SK-N-SH (cell line): ENCODE measurements around the gene CLMP. TPM values are rescaled to one million over a fixed set of nuclear protein-coding genes. Genes with fewer than 3 reads are reported as not detected.

ENCODE experiments used
- CTCF ChIA-PET: fragments of 300-600, 350-600 bp; formaldehyde crosslinking; extraction: SDS; loops from one replicate; lab custom pipeline; 2021; lab: Yijun Ruan, JAX
- POLR2A ChIA-PET: fragments of 350-600 bp; sonication (Branson Sonifier 250); formaldehyde crosslinking; extraction: SDS; loops from one replicate; lab custom pipeline; 2020; ENCODE audit warnings: antibody characterized with exemption, inconsistent platforms; lab: Yijun Ruan, JAX
- DNase-seq: peaks from one replicate; pipeline ENCODE4 v3.0.0; 2012
- H2AFZ ChIP-seq: fragments of 200-600 bp; sonication (generic); 2 replicates; pipeline ENCODE4 v1.8.1; 2016; ENCODE audit warnings: antibody characterized with exemption, mild to moderate bottlenecking, low read depth
- H3F3A ChIP-seq: fragments of 200-600 bp; sonication (generic); replicated peaks from 2 replicates; pipeline ENCODE3; 2016; ENCODE audit warnings: antibody characterized with exemption, mild to moderate bottlenecking; ENCODE audit not compliant: insufficient read depth
- H3K27ac ChIP-seq, 2 experiments: fragments of 200-500 bp in 1 of 2; fragments of 200-600 bp in 1 of 2; sonication (Bioruptor generic) in 1 of 2; sonication (generic), shearing (Covaris generic) in 1 of 2; 2 replicates each; pipeline versions ENCODE4 v1.5.1 to v1.6.1; 2014 to 2016; ENCODE audit warnings: low read depth in 2 of 2, inconsistent platforms in 1 of 2, low read length in 1 of 2, mild to moderate bottlenecking in 1 of 2, mixed read lengths in 1 of 2
- H3K27me3 ChIP-seq: fragments of 200-600 bp; sonication (generic), shearing (Covaris generic); 2 replicates; pipeline ENCODE4 v1.6.1; 2016; ENCODE audit warnings: mixed run types; ENCODE audit not compliant: insufficient read depth
- H3K36me3 ChIP-seq, 2 experiments: fragments of 200-500 bp in 1 of 2; fragments of 200-600 bp in 1 of 2; sonication (Bioruptor generic) in 1 of 2; sonication (generic) in 1 of 2; replicated peaks in 1 of 2; 2 replicates each; pipeline versions ENCODE3 to v1.5.1; 2014 to 2016; ENCODE audit warnings: low read length in 1 of 2, mild to moderate bottlenecking in 1 of 2; ENCODE audit not compliant: insufficient read depth in 2 of 2, control insufficient read depth in 1 of 2
- H3K4me1 ChIP-seq, 2 experiments: fragments of 200-500 bp in 1 of 2; fragments of 200-600 bp in 1 of 2; sonication (Bioruptor generic) in 1 of 2; sonication (generic), shearing (Covaris generic) in 1 of 2; 2 replicates each; pipeline versions ENCODE4 v1.5.1 to v1.6.1; 2014 to 2016; ENCODE audit warnings: low read depth in 1 of 2, low read length in 1 of 2, mixed run types in 1 of 2; ENCODE audit not compliant: insufficient read depth in 2 of 2, control insufficient read depth in 1 of 2
- H3K4me2 ChIP-seq: fragments of 200-600 bp; sonication (generic), shearing (Covaris generic); 2 replicates; pipeline ENCODE4 v1.6.1; 2017; ENCODE audit warnings: mixed run types
- H3K4me3 ChIP-seq, 2 experiments: fragments of 200-500 bp in 1 of 2; fragments of 200-600 bp in 1 of 2; sonication (Bioruptor generic) in 1 of 2; sonication (generic), shearing (Covaris generic) in 1 of 2; 2 replicates each; pipeline versions ENCODE4 v1.5.1 to v1.8.1; 2014 to 2016; ENCODE audit warnings: low read depth in 2 of 2, inconsistent platforms in 1 of 2, low read length in 1 of 2, mild to moderate bottlenecking in 1 of 2, mixed read lengths in 1 of 2, moderate library complexity in 1 of 2
- H3K79me2 ChIP-seq: fragments of 200-600 bp; sonication (generic); 2 replicates; pipeline ENCODE4 v1.8.1; 2017; ENCODE audit warnings: mild to moderate bottlenecking; ENCODE audit not compliant: insufficient read depth
- H3K9ac ChIP-seq: fragments of 200-600 bp; sonication (generic); 2 replicates; pipeline ENCODE4 v1.6.1; 2017; ENCODE audit warnings: mixed run types
- H3K9me2 ChIP-seq: fragments of 200-600 bp; sonication (generic); 2 replicates; pipeline ENCODE4 v1.6.1; 2017; ENCODE audit warnings: mixed run types
- H3K9me3 ChIP-seq: fragments of 200-600 bp; sonication (generic); 2 replicates; pipeline ENCODE4 v1.6.1; 2017; ENCODE audit warnings: mixed run types, mild to moderate bottlenecking, moderate library complexity
- H4K20me1 ChIP-seq: fragments of 200-600 bp; sonication (generic); 2 replicates; pipeline ENCODE4 v1.6.1; 2017; ENCODE audit warnings: mild to moderate bottlenecking, mixed run types; ENCODE audit not compliant: insufficient read depth
- CHD2 ChIP-seq: fragments of 150-350 bp; IDR thresholded peaks from 2 replicates; pipeline ENCODE4 v1.6.1; 2018; ENCODE audit warnings: low read length; ENCODE audit not compliant: partially characterized antibody
- ELF1 ChIP-seq: IDR thresholded peaks from 2 replicates; pipeline ENCODE4 v1.4.0; 2012
- EP300 ChIP-seq, 2 experiments: IDR thresholded peaks; 2 replicates each; pipeline versions ENCODE4 v1.4.0 to v1.6.1; 2012; ENCODE audit warnings: borderline replicate concordance in 1 of 2, low read depth in 1 of 2, low read length in 1 of 2
- EZH2phosphoT487 ChIP-seq: fragments of 200-600 bp; sonication (generic); IDR thresholded peaks from 2 replicates; pipeline ENCODE4 v1.6.1; 2017; ENCODE audit warnings: low read depth, mixed run types, mild to moderate bottlenecking, antibody characterized with exemption, moderate library complexity, borderline replicate concordance
- FOXJ3 ChIP-seq: sonication (generic); formaldehyde crosslinking; IDR thresholded peaks from 2 replicates; pipeline ENCODE4 v1.5.1; 2020; ENCODE audit warnings: mild to moderate bottlenecking, missing genetic modification reagents
- FOXM1 ChIP-seq: IDR thresholded peaks from 2 replicates; pipeline ENCODE4 v1.4.0; 2012; ENCODE audit warnings: low read depth, mild to moderate bottlenecking
- GABPA ChIP-seq: IDR thresholded peaks from 2 replicates; pipeline ENCODE4 v1.4.0; 2012; ENCODE audit warnings: low read depth, mild to moderate bottlenecking
- GATA2 ChIP-seq: sonication (generic); formaldehyde crosslinking; IDR thresholded peaks from 2 replicates; pipeline ENCODE4 v1.5.0; 2020; ENCODE audit warnings: mild to moderate bottlenecking, missing genetic modification reagents
- IRF3 ChIP-seq: fragments of 150-350 bp; IDR thresholded peaks from 2 replicates; pipeline ENCODE4 v1.6.1; 2016; ENCODE audit warnings: mild to moderate bottlenecking, low read depth, low read length
- JUND ChIP-seq: IDR thresholded peaks from 2 replicates; pipeline ENCODE4 v1.4.0; 2012
- MXI1 ChIP-seq: IDR thresholded peaks from 2 replicates; pipeline ENCODE4 v1.6.1; 2012; ENCODE audit warnings: mild to moderate bottlenecking, low read depth, low read length, improper control_type of control experiment
- NFIC ChIP-seq: IDR thresholded peaks from 2 replicates; pipeline ENCODE4 v1.4.0; 2012; ENCODE audit warnings: borderline replicate concordance
- PBX3 ChIP-seq: IDR thresholded peaks from 2 replicates; pipeline ENCODE4; 2012
- RAD21 ChIP-seq: IDR thresholded peaks from 2 replicates; pipeline ENCODE4 v1.6.1; 2012; ENCODE audit warnings: mild to moderate bottlenecking, low read length
- SIN3A ChIP-seq: IDR thresholded peaks from 2 replicates; pipeline ENCODE4 v1.6.1; 2012; ENCODE audit warnings: low read depth, mild to moderate bottlenecking, low read length, moderate library complexity, borderline replicate concordance
- SMC3 ChIP-seq: IDR thresholded peaks from 2 replicates; pipeline ENCODE4 v1.6.1; 2012; ENCODE audit warnings: low read depth, low read length, improper control_type of control experiment
- TCF12 ChIP-seq: IDR thresholded peaks from 2 replicates; pipeline ENCODE4 v1.4.0; 2012
- TEAD4 ChIP-seq: IDR thresholded peaks from 2 replicates; pipeline ENCODE4 v1.4.0; 2012; ENCODE audit warnings: mild to moderate bottlenecking, borderline replicate concordance; ENCODE audit not compliant: insufficient read depth
- WGBS: methylation state at CpG from one replicate; pipeline ENCODE4 v1.1.6; 2017; ENCODE audit warnings: low lambda C conversion rate; 5-methylcytosine and 5-hydroxymethylcytosine counted together
- polyA plus RNA-seq, 3 experiments: library from polyadenylated mRNA; depleted of rRNA; stranded (reverse); fragments of >200 nt; gene quantifications; 2 replicates each; pipeline ENCODE4 v1.2.3, GENCODE V29; 2012
- TF ChIP-seq, protein P1 (sequence below): fragments of 200-600 bp; sonication (generic); IDR thresholded peaks from 2 replicates; pipeline ENCODE4 v1.6.1; 2017; ENCODE audit warnings: antibody characterized with exemption, mild to moderate bottlenecking, moderate library complexity

CLMP gene
- polyA plus RNA-seq, 1 of the 3 experiments (the other 2 are of a cell fraction), result 61.9 TPM

DNA sequence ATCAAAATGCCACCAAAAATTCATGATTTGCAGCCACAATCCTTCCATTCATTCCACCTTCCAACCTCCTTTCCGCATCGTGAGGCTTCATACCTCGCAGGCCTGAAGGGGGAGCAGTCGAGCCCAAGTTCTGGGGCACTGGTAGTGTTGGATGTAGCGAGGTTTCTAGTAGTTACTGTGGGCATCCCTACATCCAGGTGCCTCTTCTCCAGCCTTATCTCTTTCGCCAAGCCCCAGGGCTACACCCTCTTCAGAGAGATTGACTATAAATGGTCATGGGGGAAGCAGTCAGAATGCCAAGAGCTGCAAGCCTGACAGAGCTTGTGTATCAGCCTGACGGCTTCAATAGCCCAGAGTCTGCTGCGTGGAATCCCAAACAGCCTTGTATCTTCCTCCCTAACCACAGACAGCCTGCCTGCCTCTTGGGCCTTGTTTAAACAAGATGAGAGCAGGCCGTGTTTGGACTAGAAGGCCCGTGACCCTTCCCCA is 28.9 kb downstream of the CLMP start (continued):
- TF ChIP-seq TEAD4, result no peak
- TF ChIP-seq FOXJ3, result no peak
- no peak for TF ChIP-seq ELF1
- no peak for TF ChIP-seq IRF3
- no peak for TF ChIP-seq SIN3A
- 0 out of 4 replicates have a peak, but pooled peaks of 1 of the 2 experiments have one; percentile 14 for TF ChIP-seq EP300 (IDR thresholded peaks at IDR 0.05; ENCODE audit: borderline replicate concordance in 1 of 2, low read depth in 1 of 2, low read length in 1 of 2)
- TF ChIP-seq JUND, result no peak
- no peak for TF ChIP-seq NFIC
- no peak for TF ChIP-seq CHD2
- TF ChIP-seq GABPA, result no peak
- TF ChIP-seq, protein P1, sequence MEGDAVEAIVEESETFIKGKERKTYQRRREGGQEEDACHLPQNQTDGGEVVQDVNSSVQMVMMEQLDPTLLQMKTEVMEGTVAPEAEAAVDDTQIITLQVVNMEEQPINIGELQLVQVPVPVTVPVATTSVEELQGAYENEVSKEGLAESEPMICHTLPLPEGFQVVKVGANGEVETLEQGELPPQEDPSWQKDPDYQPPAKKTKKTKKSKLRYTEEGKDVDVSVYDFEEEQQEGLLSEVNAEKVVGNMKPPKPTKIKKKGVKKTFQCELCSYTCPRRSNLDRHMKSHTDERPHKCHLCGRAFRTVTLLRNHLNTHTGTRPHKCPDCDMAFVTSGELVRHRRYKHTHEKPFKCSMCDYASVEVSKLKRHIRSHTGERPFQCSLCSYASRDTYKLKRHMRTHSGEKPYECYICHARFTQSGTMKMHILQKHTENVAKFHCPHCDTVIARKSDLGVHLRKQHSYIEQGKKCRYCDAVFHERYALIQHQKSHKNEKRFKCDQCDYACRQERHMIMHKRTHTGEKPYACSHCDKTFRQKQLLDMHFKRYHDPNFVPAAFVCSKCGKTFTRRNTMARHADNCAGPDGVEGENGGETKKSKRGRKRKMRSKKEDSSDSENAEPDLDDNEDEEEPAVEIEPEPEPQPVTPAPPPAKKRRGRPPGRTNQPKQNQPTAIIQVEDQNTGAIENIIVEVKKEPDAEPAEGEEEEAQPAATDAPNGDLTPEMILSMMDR, result peak; percentile 75
- TF ChIP-seq MXI1, result no peak
- peak; percentile 72 for TF ChIP-seq RAD21
- peak; percentile 70 for TF ChIP-seq SMC3
- TF ChIP-seq TCF12, result no peak
- no peak for TF ChIP-seq GATA2

GRCh38 chr11:123164732-123165450 is 30.2 kb downstream of the CLMP start:
- no peak overlapping the region for H3K4me2 ChIP-seq
- no peak overlapping the region for H3K9ac ChIP-seq
- 94% methylated on average over 7 of the region's 7 CpGs for WGBS
- H3K9me3 ChIP-seq, result no peaks in the 10 kb centered on the region
- H3K27me3 ChIP-seq, result no peaks in the 10 kb centered on the region
- no peaks in the 10 kb centered on the region for H3K9me2 ChIP-seq
- peaks cover 17 to 41% of the 10 kb centered on the region in 2 experiments; a peak in 2 of 4 replicates for H3K4me1 ChIP-seq
- H3K4me3 ChIP-seq, result no peak overlapping the region
- ChIA-PET CTCF (interaction anchor here (0.7 to 4.7 kb wide), 16 partner anchors 9 to 111 kb away, joined by 3 to 24 read pairs (median 4); no protein-coding TSS in a partner anchor), POLR2A (no interaction called here)
- H3F3A ChIP-seq, result peaks cover 25% of the 10 kb centered on the region
- H3K79me2 ChIP-seq, result peaks cover 98% of the 10 kb centered on the region
- H3K27ac ChIP-seq, result no peak overlapping the region
- no peaks in the 10 kb centered on the region; the same call in 1 of the 2 replicates for H4K20me1 ChIP-seq
- H2AFZ ChIP-seq, result no peak overlapping the region
- no peak for DNase-seq
- H3K36me3 ChIP-seq, result peaks cover 8 to 15% of the 10 kb centered on the region in 2 experiments
- TF ChIP-seq EZH2phosphoT487 (no peak), MXI1 (no peak), JUND (no peak), FOXM1 (no peak), PBX3 (no peak), RAD21 (no peak), CHD2 (no peak)
